Measurements from ENCODE around the gene TNFAIP3.

TNFAIP3 gene

DNA sequence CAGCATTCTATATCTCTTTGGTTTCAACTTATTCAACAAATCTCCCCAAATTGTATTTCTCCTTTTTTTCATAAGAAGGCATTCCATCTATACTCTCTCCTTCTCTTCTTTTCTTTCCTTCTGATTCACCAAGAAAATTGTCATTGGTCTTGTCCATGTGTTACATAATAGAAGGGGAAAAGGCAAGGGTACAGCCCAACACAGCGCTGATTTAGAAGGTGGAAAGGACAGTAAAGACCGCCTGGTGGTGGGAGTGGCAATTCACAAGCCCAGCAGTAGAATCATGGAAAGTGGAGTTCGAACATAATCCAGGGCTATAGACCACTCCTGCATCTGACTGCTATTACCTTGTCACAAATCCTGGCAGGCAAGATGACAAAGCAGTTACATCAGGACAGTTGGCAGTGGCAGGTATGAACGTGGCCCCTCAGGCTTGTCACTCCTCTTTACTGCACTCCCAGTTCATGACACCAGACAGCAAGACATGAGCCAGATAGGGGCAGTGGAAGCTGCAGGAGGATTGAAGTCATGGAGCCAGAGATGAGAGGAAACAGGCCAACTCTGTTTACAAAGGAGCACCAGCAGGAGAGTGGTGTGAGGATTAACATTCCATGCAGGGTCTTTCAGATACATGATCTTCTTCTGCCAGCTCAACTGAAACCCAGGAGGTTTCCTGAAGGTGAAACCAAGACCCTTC is 2.1 kb upstream of the TNFAIP3 start:
- DNase-seq (peak; percentile 8), ATAC-seq (no peak)

DNA sequence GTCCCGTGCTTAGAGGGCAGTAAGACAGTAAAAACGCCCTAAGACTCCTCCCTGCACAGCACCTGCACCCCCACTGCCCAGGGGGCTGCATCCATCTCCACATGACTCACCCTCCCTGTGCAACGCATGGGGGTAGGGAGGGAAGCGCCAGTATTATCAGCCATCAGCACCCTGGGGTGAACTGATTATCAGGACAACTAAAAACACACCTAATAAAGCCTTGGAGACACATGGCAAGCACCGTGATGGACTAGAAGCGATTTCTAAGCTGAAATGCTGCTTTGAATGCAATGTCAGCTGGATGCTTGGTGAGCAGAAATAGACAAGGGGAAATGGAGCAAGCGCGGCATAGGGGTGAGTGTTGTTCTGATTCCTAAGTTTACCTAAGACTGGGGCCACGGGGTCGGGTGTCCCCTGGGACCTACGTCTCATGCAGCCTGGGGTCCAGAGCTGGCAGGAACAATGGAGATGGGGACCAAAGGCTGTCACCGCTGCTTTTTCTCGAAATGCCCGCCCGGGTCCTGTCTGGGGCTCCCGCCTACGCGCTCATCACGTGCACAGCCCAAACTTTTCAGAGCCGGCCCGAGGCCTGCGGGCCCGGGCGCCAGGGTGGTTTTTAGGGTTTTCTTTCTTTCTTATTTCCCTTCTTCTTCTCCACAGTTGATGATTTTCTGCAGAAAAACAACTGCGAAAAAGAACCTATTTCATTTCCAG is 702 bp upstream of the TNFAIP3 start:
- DNase-seq (peak; percentile 85), ATAC-seq (peak; percentile 6)

DNA sequence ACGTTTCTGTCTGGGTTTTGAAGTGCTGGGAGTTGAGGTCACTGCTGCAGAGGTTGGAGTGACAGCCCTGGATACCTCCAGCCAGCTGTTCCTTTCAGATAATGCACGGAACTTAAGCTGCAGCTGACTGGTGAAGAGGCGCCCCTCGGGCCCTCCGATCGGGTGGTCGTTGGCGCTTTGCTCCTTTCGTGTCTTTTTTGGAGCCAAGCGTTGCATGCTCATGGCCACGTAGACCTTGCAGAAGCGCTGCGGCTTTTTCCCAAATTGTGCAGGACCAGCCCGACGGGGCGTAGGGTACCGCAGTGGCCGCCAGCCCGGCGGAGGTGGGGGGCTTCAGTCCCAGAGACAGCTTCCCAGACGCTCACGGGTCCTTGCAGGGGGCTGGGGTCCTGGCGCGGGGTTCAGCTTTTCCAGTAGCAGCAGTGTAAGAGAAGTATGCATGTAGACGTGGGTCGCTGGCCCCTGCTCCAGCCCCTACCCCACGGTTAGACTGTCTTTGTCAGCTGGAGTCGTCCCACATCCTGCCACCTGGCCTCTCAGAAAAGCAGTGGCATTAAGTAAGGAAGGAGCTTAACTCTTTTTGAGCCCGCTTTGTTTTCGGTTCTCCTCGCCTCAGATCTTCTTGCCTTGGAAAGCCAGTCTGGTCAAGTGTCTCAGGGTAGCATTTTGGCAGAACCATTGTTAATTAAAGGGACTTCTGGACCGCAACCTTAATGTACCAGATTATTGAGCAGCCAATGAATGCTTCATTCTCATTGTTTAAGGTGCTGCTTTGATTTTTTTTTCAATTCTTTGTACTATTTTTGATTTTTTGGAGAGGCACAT is 838 bp downstream of the TNFAIP3 start:
- ATAC-seq (peak; percentile 5), DNase-seq (peak; percentile 46)

DNA sequence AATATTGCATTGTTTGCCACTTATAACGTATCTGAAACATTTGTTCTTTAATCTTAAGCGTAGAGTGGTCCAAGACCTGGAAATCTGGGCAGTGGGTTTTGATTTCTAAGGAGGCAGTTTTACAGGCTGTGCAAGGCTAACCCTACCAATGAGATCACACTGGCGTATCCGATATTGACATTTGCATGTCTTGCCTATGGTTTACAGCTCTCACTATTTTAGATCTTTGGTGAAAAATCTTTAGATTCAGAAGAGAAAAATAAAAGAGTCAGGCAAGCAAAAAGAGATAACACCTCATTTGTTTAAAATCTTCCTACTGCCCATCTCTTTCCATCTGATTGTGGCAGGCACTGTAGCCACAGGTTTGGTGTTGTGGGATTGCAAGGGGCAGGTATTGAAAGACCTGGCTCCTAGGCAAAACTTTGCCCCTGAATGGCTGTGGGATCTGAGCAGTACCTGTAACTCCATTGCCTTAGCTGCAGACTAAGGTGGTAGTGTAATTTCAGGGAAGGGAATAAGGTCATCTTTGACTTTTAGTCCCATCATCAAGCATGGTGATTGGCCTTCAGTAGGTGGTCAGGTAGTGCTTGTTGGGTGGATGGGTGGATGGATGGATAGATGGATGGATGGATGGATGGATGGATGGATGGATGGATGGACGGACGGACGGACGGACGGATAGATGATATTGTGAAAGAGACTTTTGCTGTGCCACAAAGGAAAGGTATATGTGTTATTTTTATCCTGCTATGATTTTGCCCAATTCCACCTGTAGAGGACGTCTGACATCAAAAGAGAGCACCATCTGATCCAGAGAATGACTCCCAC is 1.9 kb downstream of the TNFAIP3 start:
- ATAC-seq (no peak), DNase-seq (no peak)

DNA sequence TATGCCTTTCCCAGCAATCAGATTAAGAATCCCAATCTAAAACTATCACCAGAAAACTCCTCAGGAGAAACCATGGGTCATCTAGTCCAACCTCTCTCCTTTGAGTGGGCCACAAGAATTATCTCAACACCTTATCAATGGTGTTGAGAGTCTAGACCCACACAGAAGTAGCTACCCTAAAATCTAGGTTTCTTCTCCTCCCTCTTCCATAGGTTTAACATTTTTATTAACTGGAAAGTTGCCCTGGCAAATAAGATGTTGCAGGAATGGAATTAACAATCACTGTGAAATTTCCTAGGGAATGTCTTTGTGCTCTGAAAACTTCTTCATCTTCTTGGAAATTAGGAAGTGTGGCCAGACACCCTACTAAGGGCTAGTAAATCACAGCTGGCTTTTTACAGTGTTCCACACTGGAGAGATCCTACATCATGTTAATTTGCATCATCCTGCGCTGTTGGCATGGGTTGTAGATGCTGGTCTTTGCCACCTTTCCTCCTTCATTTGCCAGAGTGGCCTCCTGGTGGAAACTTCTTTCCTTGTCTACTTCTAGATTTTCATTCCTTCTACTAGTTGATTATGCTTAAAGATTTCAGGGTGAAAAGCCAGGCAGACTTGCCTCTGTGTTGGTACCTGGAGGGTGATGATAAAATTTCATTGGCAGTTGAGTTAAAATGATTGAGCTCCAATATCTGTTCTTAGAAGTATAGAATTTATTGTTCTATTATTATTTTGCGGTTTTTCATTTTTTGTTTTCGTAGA is 2.7 kb downstream of the TNFAIP3 start:
- ATAC-seq, result no peak
- DNase-seq, result no peak

DNA sequence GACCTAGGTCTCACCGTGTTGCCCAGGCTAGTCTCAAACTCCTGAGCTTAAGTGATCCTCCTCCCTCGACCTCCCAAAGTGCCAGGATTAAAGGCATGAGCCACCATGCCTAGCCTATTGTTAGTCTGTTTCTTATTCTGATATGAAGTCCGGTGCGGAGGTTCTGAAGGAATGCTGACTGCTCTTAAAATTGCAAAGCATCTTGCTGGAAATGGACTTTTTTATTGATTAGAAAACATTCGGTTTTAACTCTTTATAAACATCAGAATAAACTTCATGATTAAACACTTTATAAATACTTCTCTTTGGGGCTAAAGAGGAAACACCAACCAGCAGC is 3.2 kb downstream of the TNFAIP3 start:
- no peak for DNase-seq
- no peak for ATAC-seq

DNA sequence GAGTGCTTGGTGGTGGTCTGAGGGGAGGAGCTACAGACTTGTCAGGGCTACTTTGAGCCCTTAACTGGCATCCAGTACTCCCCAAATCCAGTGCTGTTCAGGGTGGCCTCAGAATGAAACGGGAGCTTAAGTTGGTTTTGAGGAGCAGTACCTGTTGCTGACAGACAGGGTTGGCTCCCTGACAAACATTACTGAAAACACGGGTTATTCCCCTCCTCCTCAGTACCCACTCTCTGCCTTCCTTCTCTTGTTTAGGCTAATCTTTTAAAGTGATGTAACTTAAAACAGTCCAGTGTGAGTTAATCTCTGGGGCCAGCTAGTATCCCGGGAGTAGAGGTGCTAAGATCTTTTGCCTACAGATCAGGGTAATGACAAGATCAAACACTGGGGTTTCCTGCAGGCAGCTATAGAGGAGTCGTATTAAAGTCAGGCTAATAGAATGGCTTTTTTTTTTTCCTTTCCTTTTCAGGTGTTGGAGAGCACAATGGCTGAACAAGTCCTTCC is 3.7 kb downstream of the TNFAIP3 start:
- DNase-seq, result peak; percentile 59

DNA sequence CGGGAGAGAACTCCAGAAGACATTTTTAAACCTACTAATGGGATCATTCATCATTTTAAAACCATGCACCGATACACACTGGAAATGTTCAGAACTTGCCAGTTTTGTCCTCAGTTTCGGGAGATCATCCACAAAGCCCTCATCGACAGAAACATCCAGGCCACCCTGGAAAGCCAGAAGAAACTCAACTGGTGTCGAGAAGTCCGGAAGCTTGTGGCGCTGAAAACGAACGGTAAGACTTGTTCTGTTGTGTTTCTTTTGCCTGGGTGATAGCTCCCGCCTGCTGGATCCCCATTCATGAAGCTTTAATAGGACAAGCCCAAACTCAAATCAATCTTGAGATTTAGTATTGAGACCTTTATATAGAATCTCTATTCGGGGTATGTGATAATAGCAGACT is 4.2 kb downstream of the TNFAIP3 start:
- DNase-seq (no peak), ATAC-seq (no peak)

More for the DNA sequence above, 3.7 kb downstream of the TNFAIP3 start:
- ATAC-seq, result peak; percentile 45

DNA sequence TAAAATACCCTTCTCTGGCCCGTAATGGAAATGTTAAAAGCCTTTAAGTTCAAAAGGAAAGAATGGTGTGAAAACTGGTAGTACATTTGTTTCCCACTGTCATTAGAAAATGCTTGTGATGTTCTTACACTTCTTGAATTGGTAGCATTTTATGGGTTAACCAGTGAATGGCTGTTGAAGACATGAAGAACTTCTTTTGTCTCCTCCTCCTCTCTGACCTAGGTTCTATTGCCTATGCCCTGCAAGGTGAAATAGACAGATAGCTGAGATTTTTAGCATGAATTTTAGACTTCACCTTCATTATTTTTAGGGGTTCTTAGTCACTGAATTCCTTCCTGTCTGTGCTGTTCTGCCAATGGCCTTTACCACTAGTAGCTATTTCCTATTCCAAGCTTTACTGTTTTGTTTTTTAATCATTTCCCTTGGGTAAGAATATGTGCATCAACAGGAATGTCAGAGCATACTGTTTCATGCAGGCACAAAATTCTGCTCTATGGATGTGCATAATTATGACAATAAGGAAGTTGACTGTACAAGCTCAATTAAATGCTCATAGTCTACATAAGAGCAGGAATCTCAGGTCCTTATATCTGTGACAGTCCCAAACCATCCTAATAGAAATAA is 4.9 kb downstream of the TNFAIP3 start:
- ATAC-seq (no peak), DNase-seq (no peak)

DNA sequence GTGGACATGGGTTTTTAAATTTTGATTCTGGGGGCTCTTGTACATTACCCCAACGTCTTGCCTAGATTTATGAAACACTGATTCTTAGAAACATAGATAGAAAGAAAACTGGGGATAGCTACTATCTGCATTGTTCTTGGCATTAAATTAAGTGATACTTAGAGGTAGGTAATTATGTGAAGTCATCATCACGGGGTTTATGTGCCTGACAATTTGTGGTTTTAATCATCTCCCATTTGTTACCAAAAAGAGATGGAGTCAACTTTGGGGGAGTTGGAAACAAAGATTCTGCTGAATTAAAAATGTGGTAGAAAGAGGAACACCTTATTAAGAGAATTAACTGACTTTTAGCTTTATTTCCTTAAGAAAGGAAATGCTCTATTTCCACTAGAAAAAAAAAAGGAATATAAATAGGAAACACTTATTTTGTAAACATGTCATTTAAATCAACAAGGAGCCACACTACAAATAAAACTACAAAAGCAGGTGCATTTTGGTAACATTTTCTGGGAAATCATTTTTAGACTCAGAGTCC is 5.6 kb downstream of the TNFAIP3 start:
- DNase-seq, result no peak
- no peak for ATAC-seq

DNA sequence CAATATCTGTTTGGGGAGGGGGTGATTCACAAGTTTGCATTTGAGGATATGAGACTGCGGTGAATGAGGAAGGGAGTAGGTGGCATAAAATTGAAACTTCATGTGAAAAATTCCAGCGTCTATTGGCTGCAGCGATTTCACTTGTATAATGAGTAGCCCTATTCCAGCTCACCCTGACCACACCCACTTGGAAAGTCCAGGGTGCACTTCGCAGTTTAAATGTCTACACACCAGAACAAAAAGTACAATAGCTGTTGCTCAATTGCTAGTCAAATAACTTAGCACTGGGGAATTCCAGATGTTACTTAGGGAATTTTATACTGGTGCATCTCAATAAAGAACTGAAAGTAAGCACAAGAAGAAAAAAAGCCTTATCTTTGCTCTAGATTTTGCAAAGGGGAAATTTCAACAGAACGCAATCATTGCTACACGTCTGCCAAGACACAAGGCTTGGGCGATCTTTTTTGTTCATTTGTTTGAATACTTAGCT is 6.3 kb downstream of the TNFAIP3 start:
- ATAC-seq, result peak; percentile 70
- peak; percentile 84 for DNase-seq

DNA sequence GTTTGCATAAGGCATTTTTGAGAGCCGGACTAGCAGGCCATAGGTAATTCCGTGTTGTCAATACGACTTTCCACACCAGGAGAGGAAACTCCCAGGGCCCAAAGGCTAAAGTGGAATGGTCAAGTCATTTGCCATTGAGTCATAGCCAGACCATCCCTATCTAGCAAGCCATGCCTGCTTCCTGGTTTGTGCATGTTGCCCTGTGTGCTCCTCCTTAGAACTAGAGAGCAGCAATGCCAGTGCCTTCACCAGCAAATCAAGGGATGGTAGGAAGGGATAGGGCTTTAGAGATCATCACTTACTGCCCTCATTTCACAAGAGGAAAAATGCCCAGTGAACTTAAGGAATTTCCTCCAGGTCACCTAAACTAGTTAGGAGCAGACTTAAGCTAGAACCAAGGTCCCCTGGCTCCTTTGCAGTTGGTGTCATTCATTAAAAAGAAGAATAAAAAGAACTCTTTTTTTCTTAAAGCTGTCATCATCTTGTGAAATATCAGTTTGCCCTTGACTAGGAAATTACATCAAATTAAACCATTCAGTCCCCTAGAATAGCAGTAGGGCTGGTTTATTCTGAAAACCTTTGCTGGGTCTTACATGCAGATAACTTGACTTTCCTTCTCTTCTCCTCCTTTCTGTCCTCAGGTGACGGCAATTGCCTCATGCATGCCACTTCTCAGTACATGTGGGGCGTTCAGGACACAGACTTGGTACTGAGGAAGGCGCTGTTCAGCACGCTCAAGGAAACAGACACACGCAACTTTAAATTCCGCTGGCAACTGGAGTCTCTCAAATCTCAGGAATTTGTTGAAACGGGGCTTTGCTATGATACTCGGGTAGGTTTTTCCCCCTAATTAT is 7.4 kb downstream of the TNFAIP3 start:
- DNase-seq (no peak), ATAC-seq (no peak)

DNA sequence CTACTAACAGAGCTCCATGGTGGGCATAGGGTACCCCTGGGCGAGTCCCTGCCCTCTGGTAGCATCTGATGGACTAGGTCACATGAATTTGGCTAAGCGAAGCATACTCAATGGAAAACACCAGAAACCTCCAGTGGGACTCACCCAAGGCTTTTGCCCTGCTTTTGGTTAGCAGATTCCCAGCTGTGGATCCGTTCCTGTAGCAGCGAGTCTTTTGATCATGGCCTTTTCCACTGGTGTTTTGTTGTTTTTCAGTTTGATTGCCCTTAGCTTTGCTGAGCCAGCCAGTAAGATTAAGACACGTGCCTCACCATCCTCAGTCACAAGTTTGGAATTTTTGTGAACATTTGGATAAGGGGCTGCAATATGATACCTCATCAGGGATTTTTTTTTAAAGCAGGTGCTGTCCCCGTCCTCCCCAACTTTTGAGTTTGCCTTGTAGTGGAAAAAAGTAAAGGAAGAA is 8.0 kb downstream of the TNFAIP3 start:
- DNase-seq (no peak), ATAC-seq (no peak)

DNA sequence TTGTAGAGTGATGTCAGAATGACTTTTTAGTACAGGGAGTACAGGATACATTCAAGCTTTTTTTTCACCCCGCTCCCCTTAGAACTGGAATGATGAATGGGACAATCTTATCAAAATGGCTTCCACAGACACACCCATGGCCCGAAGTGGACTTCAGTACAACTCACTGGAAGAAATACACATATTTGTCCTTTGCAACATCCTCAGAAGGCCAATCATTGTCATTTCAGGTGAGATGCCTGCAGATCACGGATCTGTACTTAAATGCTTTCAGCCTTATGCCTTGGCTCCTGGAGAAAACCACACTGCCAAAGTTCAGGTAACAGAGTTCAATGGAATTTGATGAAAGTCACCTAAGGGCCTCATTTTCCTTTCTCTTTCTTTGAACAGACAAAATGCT is 8.5 kb downstream of the TNFAIP3 start:
- DNase-seq, result no peak
- no peak for ATAC-seq

DNA sequence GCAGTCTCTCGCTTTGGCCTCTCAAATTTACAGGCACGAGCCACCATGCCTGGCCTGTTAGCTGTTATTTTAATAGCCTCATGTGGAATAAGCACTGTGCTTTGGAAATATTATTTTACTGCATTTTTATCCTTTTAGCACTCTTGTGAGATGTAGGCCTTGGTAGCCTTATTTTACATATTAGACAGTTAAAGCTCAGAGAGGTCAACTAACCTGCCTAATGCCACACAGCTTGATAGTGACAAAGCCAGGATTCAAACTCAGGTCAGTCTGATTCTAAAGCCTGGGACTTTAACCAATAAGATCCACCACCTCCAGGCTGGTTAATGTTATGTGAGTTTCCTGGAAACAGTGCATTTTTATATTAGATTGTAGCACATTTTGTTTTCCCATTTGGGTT is 9.5 kb downstream of the TNFAIP3 start:
- no peak for DNase-seq
- no peak for ATAC-seq

DNA sequence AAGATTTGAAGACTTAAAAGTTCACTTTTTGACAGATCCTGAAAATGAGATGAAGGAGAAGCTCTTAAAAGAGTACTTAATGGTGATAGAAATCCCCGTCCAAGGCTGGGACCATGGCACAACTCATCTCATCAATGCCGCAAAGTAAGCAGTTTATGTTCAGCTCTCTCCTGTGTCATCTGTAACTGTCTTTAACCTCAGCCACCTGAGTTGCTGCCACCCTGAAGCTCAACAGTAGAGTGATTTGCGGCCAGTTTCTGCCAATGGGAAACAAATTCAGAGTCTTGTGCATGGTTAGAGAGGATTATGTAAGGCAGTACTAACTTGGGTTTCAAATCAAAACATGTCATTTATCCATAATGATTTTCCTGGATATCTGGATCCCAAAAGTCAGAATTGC is 10.1 kb downstream of the TNFAIP3 start:
- DNase-seq (no peak), ATAC-seq (no peak)

DNA sequence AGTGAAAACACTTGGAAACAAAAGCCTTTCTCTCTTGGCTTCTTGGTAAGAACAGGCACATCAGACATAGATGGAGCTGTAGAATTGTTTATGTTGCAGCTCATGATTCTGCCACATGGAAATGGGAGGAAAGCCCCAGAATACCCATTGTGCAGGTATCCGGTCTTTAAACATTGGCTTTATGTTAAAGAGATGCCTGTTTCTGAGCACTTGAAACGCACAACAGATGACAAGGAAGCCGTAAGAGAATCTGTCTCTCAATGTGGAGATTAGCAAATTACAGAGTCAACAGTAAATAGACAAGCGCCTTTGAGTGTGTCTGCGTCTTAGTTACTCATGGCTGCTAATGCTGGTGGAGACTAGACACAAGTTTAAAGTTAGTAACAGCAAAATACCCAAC is 10.5 kb downstream of the TNFAIP3 start:
- DNase-seq, result no peak

DNA sequence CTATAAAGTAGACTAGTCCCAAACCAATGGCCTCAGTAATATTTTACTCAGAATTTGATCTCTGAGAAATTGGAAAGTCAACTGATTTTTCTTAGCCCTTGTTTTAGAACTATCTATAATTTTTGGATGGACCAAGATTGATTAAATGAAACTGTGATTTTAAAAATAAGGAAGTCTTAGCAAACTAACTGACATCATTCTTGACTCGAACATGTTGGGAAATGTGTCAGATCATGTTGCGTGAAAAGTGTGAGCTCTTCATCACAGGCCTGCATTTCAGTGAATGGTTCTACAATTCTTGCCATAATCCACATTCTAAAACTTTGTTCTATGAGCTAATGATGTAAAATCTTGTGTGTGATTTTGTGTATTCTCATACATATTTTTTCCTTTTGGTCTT is 11.0 kb downstream of the TNFAIP3 start:
- ATAC-seq, result no peak
- no peak for DNase-seq

More for the DNA sequence above, 10.5 kb downstream of the TNFAIP3 start:
- ATAC-seq, result no peak

Measured in stimulated activated naive CD8-positive, alpha-beta T cell treated with anti-CD3 and anti-CD28 coated beads, Interleukin-15, Interleukin-2, amounts not matched to agents 100 U/mL and 50 U/mL, for 24 hours (primary cell).